ENCODE results near the gene SPDEF.

DNA sequence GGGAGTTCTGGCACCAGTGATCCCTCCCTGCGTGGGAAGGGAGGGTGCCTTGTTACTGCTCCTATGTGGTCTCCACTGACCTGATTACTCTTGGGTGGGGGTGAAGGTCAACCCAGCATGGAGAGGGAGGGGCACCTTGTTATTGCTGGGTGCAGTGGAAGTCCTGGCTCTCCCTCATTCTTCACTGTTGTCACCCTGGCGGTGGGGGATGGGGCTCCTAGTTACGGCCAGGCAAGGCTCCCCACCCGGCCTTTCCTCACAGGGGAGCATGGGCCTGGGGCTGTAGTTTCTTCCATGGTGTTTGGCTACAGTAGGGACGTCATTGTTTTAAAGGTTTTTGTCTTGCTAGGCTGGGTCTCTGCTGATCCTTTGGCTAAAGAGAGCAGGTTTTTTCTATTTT, 49.4 kb downstream of the SPDEF start:
- no peak for TF ChIP-seq POLR2A (IDR thresholded peaks at IDR 0.05)
- TF ChIP-seq, protein P1, sequence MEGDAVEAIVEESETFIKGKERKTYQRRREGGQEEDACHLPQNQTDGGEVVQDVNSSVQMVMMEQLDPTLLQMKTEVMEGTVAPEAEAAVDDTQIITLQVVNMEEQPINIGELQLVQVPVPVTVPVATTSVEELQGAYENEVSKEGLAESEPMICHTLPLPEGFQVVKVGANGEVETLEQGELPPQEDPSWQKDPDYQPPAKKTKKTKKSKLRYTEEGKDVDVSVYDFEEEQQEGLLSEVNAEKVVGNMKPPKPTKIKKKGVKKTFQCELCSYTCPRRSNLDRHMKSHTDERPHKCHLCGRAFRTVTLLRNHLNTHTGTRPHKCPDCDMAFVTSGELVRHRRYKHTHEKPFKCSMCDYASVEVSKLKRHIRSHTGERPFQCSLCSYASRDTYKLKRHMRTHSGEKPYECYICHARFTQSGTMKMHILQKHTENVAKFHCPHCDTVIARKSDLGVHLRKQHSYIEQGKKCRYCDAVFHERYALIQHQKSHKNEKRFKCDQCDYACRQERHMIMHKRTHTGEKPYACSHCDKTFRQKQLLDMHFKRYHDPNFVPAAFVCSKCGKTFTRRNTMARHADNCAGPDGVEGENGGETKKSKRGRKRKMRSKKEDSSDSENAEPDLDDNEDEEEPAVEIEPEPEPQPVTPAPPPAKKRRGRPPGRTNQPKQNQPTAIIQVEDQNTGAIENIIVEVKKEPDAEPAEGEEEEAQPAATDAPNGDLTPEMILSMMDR (IDR thresholded peaks at IDR 0.05) = no peak

All from heart left ventricle (tissue), 13 donors.